ENCODE results near the gene TESK1.

The TESK1 gene

DNA sequence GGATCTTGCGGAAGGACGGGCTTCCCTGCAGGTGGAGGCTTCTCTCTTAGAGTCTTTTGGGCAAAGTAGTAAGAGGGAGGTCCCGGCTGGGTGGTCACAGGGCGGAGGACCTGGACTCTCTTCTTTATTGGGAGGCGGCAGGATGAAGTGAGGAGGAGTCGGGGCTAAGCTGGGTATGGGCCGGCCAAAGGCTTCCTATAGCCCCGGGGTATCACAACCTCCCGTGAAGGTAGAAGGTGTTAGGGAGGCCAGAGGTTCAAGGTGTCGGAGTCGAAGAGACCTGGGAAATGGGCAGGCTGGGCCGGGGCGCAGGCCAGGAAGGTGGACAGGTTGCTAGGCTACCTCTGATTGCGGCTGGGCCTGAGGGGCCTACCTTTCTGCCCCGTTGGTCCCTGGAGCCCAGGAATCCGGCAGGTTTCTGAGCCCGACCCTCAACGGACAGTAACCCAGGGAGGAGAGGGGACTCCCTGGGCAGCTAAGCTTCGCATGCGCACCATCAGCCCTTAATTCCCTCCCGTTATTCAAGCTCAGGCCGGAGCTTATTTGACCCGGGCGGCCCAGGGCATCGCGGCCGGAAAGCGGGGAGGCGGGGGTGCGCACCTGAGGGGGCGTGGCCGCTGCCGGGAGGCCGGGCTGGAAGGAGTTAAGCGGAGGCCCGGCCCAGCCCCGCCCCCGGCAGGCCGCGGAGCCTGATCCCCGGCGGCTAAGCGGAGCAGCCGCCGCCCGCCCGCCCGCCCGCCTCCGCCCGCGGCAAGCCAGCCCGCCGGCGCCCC lies at the start of gene TESK1:
TSS of gene TESK1 (plus strand) at position 685 of the 773 bp plus-strand sequence. CDS start 358 bp downstream, outside the sequence.
- DNase-seq (ENCODE audit: low spot score): peak; percentile 96
- no peak for TF ChIP-seq CTCF (IDR thresholded peaks at IDR 0.05; ENCODE audit: extremely low read depth, insufficient read depth, missing control alignments)
- in situ Hi-C loops (cut with MboI; ENCODE audit: low pct_unique_long_range_greater_than_20kb, low sequenced_read_pairs, unreplicated experiment): no loop called here

GRCh38 chr9:35555881-35556280 lies 49.2 kb upstream of the TESK1 start:
- peak; percentile 3 for DNase-seq (ENCODE audit: low spot score)
- no peak for TF ChIP-seq CTCF (IDR thresholded peaks at IDR 0.05; ENCODE audit: extremely low read depth, insufficient read depth, missing control alignments)
- in situ Hi-C loops (cut with MboI; ENCODE audit: low pct_unique_long_range_greater_than_20kb, low sequenced_read_pairs, unreplicated experiment): no loop called here

DNA sequence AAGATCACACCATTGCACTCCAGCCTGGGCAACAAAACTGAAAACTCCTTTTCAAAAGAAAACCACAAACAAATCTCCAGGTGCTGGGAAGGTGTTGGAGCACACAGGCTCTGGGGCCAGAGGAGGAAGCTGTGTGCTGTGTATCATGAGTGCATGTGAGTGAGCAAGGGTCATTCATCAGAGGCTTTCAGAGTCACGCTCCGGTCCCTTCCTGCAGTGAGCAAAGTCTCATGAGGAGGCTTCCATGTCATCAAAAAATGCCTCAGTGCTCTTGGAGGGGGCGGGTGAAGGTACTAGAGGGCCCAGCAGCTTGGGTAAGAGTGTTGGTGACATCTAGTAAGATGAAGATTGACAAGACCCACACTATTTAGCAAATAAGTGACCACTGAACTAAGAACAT lies 48.3 kb upstream of the TESK1 start:
- in situ Hi-C loops (cut with MboI; ENCODE audit: low pct_unique_long_range_greater_than_20kb, low sequenced_read_pairs, unreplicated experiment): no loop called here
- no peak for TF ChIP-seq CTCF (IDR thresholded peaks at IDR 0.05; ENCODE audit: extremely low read depth, insufficient read depth, missing control alignments)
- no peak for DNase-seq (ENCODE audit: low spot score)

- TF ChIP-seq CTCF (IDR thresholded peaks at IDR 0.05; ENCODE audit: extremely low read depth, insufficient read depth, missing control alignments): no peak
- DNase-seq (ENCODE audit: low spot score): peak; percentile 12
- in situ Hi-C loops (cut with MboI; ENCODE audit: low pct_unique_long_range_greater_than_20kb, low sequenced_read_pairs, unreplicated experiment): no loop called here
Measured at GRCh38 chr9:35557320-35557719, 47.7 kb upstream of the TESK1 start.

DNA sequence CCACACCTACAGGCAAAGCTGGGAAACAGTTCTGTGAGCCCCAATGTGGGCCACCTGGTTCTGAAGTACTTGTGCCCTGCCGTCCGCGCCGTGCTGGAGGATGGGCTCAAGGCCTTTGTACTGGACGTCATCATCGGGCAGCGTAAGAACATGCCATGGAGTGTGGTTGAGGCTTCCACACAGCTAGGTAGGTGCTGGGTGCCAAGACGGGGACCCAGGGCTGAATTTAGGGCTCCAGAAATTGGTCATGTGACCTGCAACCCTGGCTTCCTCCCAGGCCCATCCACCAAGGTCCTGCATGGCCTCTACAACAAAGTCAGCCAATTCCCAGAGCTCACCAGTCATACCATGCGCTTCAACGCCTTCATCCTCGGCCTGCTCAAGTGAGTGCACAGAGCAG lies 46.9 kb upstream of the TESK1 start:
- in situ Hi-C loops (cut with MboI; ENCODE audit: low pct_unique_long_range_greater_than_20kb, low sequenced_read_pairs, unreplicated experiment): no loop called here
- DNase-seq (ENCODE audit: low spot score): no peak
- no peak for TF ChIP-seq CTCF (IDR thresholded peaks at IDR 0.05; ENCODE audit: extremely low read depth, insufficient read depth, missing control alignments)

DNA sequence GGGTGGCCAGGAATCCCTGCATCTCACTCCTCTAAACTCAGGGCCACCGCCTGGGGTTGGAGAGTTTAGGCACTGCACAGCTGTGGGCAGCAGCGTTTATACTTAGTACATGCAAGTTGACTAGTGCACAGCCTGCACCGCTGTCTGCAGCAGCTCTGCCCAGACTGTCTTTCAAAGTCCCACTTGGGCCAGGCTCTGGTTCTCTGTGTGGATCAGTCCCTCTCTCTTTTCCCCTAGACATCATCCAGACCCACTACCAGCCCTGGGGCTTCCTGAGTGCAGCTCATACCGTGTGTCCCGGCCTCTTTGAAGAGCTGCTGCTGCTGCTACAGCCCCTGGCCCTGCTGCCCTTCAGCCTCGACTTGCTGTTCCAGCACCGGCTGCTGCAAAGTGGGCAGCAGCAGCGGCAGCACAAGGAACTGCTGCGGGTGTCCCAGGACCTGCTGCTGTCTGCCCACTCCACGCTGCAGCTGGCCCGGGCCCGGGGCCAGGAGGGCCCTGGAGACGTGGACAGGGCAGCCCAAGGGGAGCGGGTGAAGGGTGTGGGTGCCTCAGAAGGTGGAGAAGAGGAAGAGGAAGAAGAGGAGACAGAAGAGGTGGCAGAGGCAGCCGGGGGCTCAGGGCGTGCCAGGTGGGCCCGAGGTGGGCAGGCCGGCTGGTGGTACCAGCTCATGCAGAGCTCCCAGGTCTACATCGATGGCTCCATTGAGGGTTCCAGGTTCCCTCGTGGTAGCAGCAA lies 45.1 kb upstream of the TESK1 start:
- in situ Hi-C loops (cut with MboI; ENCODE audit: low pct_unique_long_range_greater_than_20kb, low sequenced_read_pairs, unreplicated experiment): no loop called here
- DNase-seq (ENCODE audit: low spot score): peak; percentile 15
- no peak for TF ChIP-seq CTCF (IDR thresholded peaks at IDR 0.05; ENCODE audit: extremely low read depth, insufficient read depth, missing control alignments)

Measured in GM13977 (cell line).